HG02759 (cell line): Measurements from ENCODE around the gene ZBTB9.

Source experiments
- ATAC-seq: cut with Tn5 transposase; IDR thresholded peaks from one replicate; pipeline ENCODE4 v1.9.1; 2021; ENCODE audit warnings: mild to moderate bottlenecking, moderate library complexity; ENCODE audit not compliant: unreplicated experiment

Gene ZBTB9

GRCh38 chr6:33418690-33419291 lies 35.6 kb upstream of the ZBTB9 start:
- no peak for ATAC-seq

GRCh38 chr6:33419580-33420490 lies 34.5 kb upstream of the ZBTB9 start, which contains the start of gene SYNGAP1:
SYNGAP1 (plus strand) TSS chr6:33420065; CDS start chr6:33420265, 200 bp downstream.
- ATAC-seq = no peak

GRCh38 chr6:33420491-33421343 lies 33.7 kb upstream of the ZBTB9 start:
- ATAC-seq = no peak

- ATAC-seq = no peak
Measured at GRCh38 chr6:33421344-33421643, 33.1 kb upstream of the ZBTB9 start.

- no peak for ATAC-seq
Measured at GRCh38 chr6:33423777-33424176, 30.6 kb upstream of the ZBTB9 start.

GRCh38 chr6:33424855-33425667 lies 29.3 kb upstream of the ZBTB9 start:
- no peak for ATAC-seq

- ATAC-seq = peak; percentile 41
Measured at GRCh38 chr6:33425668-33426577, 28.5 kb upstream of the ZBTB9 start.

GRCh38 chr6:33426590-33427511 lies 27.5 kb upstream of the ZBTB9 start:
- no peak for ATAC-seq

- peak; percentile 31 for ATAC-seq
Measured at GRCh38 chr6:33427585-33428223, 26.7 kb upstream of the ZBTB9 start.

- ATAC-seq = no peak
Measured at GRCh38 chr6:33428224-33428965, 26.0 kb upstream of the ZBTB9 start.

GRCh38 chr6:33428966-33429749 lies 25.2 kb upstream of the ZBTB9 start:
- no peak for ATAC-seq

- ATAC-seq = no peak
Measured at GRCh38 chr6:33429750-33430052, 24.7 kb upstream of the ZBTB9 start.

- no peak for ATAC-seq
Measured at GRCh38 chr6:33430334-33430733, 24.0 kb upstream of the ZBTB9 start.

- ATAC-seq = peak; percentile 47
Measured at GRCh38 chr6:33430991-33431879, 23.1 kb upstream of the ZBTB9 start.

- ATAC-seq = no peak
Measured at GRCh38 chr6:33431880-33432541, 22.4 kb upstream of the ZBTB9 start.
